ENCODE data around the gene DLG1. TPM values are rescaled to one million over a fixed set of nuclear protein-coding genes. Genes with fewer than 3 reads are reported as not detected.
"Not testable (repeated sequence)": the region's sequence is repeated elsewhere in the genome, so short reads cannot be mapped to it uniquely, and the experiment has no call there.

DLG1 gene
- total RNA-seq, 1 experiment from 2014 or later, result 90.2 TPM

DNA sequence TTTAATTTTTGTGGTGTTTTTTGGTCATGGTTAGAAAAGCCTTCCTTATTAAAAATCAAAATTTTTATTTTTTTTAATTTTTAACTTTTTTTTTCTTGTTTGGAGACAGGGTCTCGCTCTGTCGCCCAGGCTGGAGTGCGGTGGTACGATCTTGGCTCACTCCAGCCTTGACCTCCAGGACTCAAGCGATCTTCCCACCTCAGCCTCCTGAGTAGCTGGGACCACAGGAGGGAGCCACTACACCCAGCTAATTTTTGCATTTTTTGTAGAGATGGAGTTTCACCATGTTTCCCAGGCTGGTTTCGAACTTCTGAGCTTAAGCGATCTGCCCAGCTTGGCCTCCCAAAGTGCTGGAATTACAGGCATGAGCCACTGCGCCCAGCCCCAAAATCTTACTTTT, 21.6 kb downstream of the DLG1 start:
- ATAC-seq; H3K27ac ChIP-seq (ENCODE audit: low read length); in situ Hi-C loops (cut with HindIII; ENCODE audit: low pct_unique_long_range_greater_than_20kb, low sequenced_read_pairs); DNase-seq (ENCODE audit: low read depth, low spot score); BruUV-seq (replicated peaks); H3K4me3 ChIP-seq (ENCODE audit: low read depth in 2 of 2, low read length in 2 of 2); H3K36me3 ChIP-seq (ENCODE audit: control insufficient read depth, insufficient read depth, low read length); H3K27me3 ChIP-seq (ENCODE audit: control insufficient read depth, insufficient read depth, low read length); intact Hi-C loops (cut with micrococcal nuclease; ENCODE audit: unreplicated experiment); H3K9me3 ChIP-seq (ENCODE audit: control insufficient read depth, insufficient read depth, low read depth, low read length); H3K4me1 ChIP-seq (ENCODE audit: control insufficient read depth, insufficient read depth, low read length); POLR2A ChIA-PET: not testable (repeated sequence)
- CTCF ChIA-PET, result interaction anchor here (0.6 to 0.8 kb wide), 4 partner anchors 9 to 177 kb away, joined by 4 to 6 read pairs (median 4); no protein-coding TSS in a partner anchor
- TF ChIP-seq, protein P1, sequence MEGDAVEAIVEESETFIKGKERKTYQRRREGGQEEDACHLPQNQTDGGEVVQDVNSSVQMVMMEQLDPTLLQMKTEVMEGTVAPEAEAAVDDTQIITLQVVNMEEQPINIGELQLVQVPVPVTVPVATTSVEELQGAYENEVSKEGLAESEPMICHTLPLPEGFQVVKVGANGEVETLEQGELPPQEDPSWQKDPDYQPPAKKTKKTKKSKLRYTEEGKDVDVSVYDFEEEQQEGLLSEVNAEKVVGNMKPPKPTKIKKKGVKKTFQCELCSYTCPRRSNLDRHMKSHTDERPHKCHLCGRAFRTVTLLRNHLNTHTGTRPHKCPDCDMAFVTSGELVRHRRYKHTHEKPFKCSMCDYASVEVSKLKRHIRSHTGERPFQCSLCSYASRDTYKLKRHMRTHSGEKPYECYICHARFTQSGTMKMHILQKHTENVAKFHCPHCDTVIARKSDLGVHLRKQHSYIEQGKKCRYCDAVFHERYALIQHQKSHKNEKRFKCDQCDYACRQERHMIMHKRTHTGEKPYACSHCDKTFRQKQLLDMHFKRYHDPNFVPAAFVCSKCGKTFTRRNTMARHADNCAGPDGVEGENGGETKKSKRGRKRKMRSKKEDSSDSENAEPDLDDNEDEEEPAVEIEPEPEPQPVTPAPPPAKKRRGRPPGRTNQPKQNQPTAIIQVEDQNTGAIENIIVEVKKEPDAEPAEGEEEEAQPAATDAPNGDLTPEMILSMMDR (IDR thresholded peaks at IDR 0.05), result peak; percentile 52

DNA sequence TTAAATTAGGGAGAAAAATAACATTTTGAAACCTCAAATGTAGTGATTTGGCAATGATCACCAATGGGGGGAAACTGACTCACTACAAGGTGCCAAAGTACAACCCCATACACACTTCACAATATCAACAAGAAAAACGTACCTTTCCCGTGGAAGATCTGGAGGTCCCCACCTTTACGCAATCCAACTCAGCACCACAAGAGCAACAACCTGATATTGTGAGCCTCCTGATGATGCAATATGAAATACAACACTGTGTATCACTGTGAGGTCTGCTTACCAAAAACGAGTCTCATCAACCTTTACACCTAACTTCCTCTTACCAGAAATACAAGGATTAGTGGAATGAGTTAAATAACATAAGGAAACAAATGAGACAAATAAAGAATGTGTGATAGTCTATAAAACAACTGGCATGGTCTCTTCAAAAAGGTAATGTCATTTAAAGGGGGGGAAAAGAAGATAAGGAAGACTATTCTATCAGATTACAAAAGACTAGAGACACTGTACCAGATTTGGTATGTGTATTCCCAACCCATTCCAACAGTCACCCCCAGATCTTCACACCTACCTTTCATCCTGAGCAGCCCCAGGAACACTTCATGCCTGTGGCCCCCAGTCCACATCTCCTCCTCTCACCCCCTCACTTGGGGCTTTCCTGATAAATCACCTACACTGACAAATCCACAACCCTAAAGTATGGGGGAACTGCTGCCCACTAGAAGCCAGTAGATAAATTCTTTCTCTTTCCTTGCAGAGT, 27.7 kb downstream of the DLG1 start:
- CTCF ChIA-PET, result no interaction called here
- Histone ChIP-seq H3K27me3 (ENCODE audit: control insufficient read depth, insufficient read depth, low read length) (no peaks in the 10 kb centered on the region), H3K4me1 (ENCODE audit: control insufficient read depth, insufficient read depth, low read length) (no peaks in the 10 kb centered on the region), H3K4me3 (ENCODE audit: low read depth in 2 of 2, low read length in 2 of 2) (no peak overlapping the region), H3K9me3 (ENCODE audit: control insufficient read depth, insufficient read depth, low read depth, low read length) (no peaks in the 10 kb centered on the region), H3K36me3 (ENCODE audit: control insufficient read depth, insufficient read depth, low read length) (no peaks in the 10 kb centered on the region), H3K27ac (ENCODE audit: low read length) (no peak overlapping the region)
- TF ChIP-seq REST (IDR thresholded peaks at IDR 0.05; ENCODE audit: insufficient read depth in 1 of 2, low read depth in 2 of 2, low read length in 1 of 2), result no peak
- TF ChIP-seq TCF7L2 (IDR thresholded peaks at IDR 0.05; ENCODE audit: low read depth, low read length), result no peak
- TF ChIP-seq POLR2AphosphoS5 (IDR thresholded peaks at IDR 0.05; ENCODE audit: low read depth, low read length), result no peak
- TF ChIP-seq, protein P1 (IDR thresholded peaks at IDR 0.05), result no peak
- no peak for TF ChIP-seq SIN3A (IDR thresholded peaks at IDR 0.05; ENCODE audit: borderline replicate concordance, insufficient read depth, low read depth, low read length)
- DNase-seq (ENCODE audit: low read depth, low spot score), result no peak
- POLR2A ChIA-PET, result no interaction called here
- BruUV-seq (replicated peaks), result no TSS peak
- ATAC-seq, result no peak
- in situ Hi-C loops (cut with HindIII; ENCODE audit: low pct_unique_long_range_greater_than_20kb, low sequenced_read_pairs) (no loop called here), intact Hi-C loops (cut with micrococcal nuclease; ENCODE audit: unreplicated experiment) (no loop called here)
